ENCODE data around the gene ZNF800.

The ZNF800 gene

GRCh38 chr7:127347567-127348246, 44.8 kb downstream of the ZNF800 start:
- TF ChIP-seq ZNF274 (IDR thresholded peaks at IDR 0.05; ENCODE audit: low read depth, low read length): no peak

GRCh38 chr7:127346575-127347256, 45.8 kb downstream of the ZNF800 start:
- no peak for TF ChIP-seq ZNF274 (IDR thresholded peaks at IDR 0.05; ENCODE audit: low read depth, low read length)
- no peak overlapping the region for H3K4me3 ChIP-seq (ENCODE audit: low read length)

More at GRCh38 chr7:127347567-127348246, 44.8 kb downstream of the ZNF800 start:
- no peak overlapping the region; the same call in 1 of the 2 replicates for H3K4me3 ChIP-seq (ENCODE audit: low read length)

- TF ChIP-seq ZNF274 (IDR thresholded peaks at IDR 0.05; ENCODE audit: low read depth, low read length): no peak
- H3K4me3 ChIP-seq (ENCODE audit: low read length): no peak overlapping the region
These were observed 49.9 kb downstream of the ZNF800 start for GRCh38 chr7:127342596-127342995.

- TF ChIP-seq ZNF274 (IDR thresholded peaks at IDR 0.05; ENCODE audit: low read depth, low read length): no peak
- no peak overlapping the region for H3K4me3 ChIP-seq (ENCODE audit: low read length)
These were observed 54.4 kb downstream of the ZNF800 start for GRCh38 chr7:127338122-127338521.

GRCh38 chr7:127337581-127337980, 54.9 kb downstream of the ZNF800 start:
- no peak for TF ChIP-seq ZNF274 (IDR thresholded peaks at IDR 0.05; ENCODE audit: low read depth, low read length)
- no peak overlapping the region for H3K4me3 ChIP-seq (ENCODE audit: low read length)

- H3K4me3 ChIP-seq (ENCODE audit: low read length): no peak overlapping the region
- TF ChIP-seq ZNF274 (IDR thresholded peaks at IDR 0.05; ENCODE audit: low read depth, low read length): no peak
These were observed 56.0 kb downstream of the ZNF800 start for GRCh38 chr7:127336458-127336857.

- no peak for TF ChIP-seq ZNF274 (IDR thresholded peaks at IDR 0.05; ENCODE audit: low read depth, low read length)
These were observed 59.6 kb downstream of the ZNF800 start for GRCh38 chr7:127332880-127333279.

GRCh38 chr7:127330070-127330469, 62.4 kb downstream of the ZNF800 start:
- no peak for TF ChIP-seq ZNF274 (IDR thresholded peaks at IDR 0.05; ENCODE audit: low read depth, low read length)
- no peak overlapping the region for H3K4me3 ChIP-seq (ENCODE audit: low read length)

More at GRCh38 chr7:127332880-127333279, 59.6 kb downstream of the ZNF800 start:
- H3K4me3 ChIP-seq (ENCODE audit: low read length): no peak overlapping the region

GRCh38 chr7:127322832-127323493, 69.5 kb downstream of the ZNF800 start:
- no peak for TF ChIP-seq ZNF274 (IDR thresholded peaks at IDR 0.05; ENCODE audit: low read depth, low read length)
- no peak overlapping the region for H3K4me3 ChIP-seq (ENCODE audit: low read length)

- TF ChIP-seq ZNF274 (IDR thresholded peaks at IDR 0.05; ENCODE audit: low read depth, low read length): no peak
- H3K4me3 ChIP-seq (ENCODE audit: low read length): no peak overlapping the region
These were observed 70.2 kb downstream of the ZNF800 start for GRCh38 chr7:127322351-127322750.

GRCh38 chr7:127320974-127321373, 71.5 kb downstream of the ZNF800 start:
- TF ChIP-seq ZNF274 (IDR thresholded peaks at IDR 0.05; ENCODE audit: low read depth, low read length): no peak
- H3K4me3 ChIP-seq (ENCODE audit: low read length): no peak overlapping the region

All from GM08714 (cell line).